LNCaP clone FGC (cell line): ENCODE data around the gene TRAM2.
"Not testable (repeated sequence)": the region's sequence is repeated elsewhere in the genome, so short reads cannot be mapped to it uniquely, and the experiment has no call there.

ENCODE experiments used
- DNase-seq: peaks from one replicate; pipeline ENCODE4 v3.0.0-alpha.2; 2011; ENCODE audit warnings: low read depth
- H3K4me3 ChIP-seq: 2 replicates; pipeline ENCODE4 v1.5.1; 2011; ENCODE audit warnings: mild to moderate bottlenecking, low read depth, low read length, control low read depth
- TF ChIP-seq, protein P1 (sequence below): IDR thresholded peaks from 2 replicates; pipeline ENCODE4 v1.5.1; 2012; ENCODE audit warnings: mild to moderate bottlenecking; ENCODE audit not compliant: control insufficient read depth, insufficient read depth; ENCODE audit errors: extremely low read depth

TRAM2 gene

GRCh38 chr6:52491203-52492069 lies 85.4 kb downstream of the TRAM2 start:
- H3K4me3 ChIP-seq: no peak overlapping the region
- DNase-seq: no peak
- TF ChIP-seq, protein P1, sequence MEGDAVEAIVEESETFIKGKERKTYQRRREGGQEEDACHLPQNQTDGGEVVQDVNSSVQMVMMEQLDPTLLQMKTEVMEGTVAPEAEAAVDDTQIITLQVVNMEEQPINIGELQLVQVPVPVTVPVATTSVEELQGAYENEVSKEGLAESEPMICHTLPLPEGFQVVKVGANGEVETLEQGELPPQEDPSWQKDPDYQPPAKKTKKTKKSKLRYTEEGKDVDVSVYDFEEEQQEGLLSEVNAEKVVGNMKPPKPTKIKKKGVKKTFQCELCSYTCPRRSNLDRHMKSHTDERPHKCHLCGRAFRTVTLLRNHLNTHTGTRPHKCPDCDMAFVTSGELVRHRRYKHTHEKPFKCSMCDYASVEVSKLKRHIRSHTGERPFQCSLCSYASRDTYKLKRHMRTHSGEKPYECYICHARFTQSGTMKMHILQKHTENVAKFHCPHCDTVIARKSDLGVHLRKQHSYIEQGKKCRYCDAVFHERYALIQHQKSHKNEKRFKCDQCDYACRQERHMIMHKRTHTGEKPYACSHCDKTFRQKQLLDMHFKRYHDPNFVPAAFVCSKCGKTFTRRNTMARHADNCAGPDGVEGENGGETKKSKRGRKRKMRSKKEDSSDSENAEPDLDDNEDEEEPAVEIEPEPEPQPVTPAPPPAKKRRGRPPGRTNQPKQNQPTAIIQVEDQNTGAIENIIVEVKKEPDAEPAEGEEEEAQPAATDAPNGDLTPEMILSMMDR: no peak

GRCh38 chr6:52489881-52490280 lies 87.0 kb downstream of the TRAM2 start:
- no peak overlapping the region for H3K4me3 ChIP-seq
- DNase-seq: no peak
- TF ChIP-seq, protein P1: no peak

DNA sequence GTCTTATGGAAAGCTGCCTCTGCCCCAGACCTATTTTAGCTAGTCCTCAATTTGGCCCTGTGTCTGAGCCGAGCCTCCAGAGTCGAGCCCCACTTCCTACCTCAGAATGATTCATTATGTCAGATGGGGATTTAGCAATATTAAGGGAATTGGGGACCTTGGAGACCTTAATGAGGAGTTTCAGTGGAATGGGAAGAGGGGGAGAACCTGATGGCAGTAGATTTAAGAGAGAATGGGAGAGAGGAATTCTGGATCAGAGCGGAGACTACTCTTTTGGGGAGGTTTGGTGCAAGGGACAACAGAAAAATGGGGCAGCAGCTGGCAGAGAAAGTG lies 93.2 kb downstream of the TRAM2 start:
- DNase-seq: no peak
- TF ChIP-seq, protein P1: no peak
- H3K4me3 ChIP-seq: no peak overlapping the region

DNA sequence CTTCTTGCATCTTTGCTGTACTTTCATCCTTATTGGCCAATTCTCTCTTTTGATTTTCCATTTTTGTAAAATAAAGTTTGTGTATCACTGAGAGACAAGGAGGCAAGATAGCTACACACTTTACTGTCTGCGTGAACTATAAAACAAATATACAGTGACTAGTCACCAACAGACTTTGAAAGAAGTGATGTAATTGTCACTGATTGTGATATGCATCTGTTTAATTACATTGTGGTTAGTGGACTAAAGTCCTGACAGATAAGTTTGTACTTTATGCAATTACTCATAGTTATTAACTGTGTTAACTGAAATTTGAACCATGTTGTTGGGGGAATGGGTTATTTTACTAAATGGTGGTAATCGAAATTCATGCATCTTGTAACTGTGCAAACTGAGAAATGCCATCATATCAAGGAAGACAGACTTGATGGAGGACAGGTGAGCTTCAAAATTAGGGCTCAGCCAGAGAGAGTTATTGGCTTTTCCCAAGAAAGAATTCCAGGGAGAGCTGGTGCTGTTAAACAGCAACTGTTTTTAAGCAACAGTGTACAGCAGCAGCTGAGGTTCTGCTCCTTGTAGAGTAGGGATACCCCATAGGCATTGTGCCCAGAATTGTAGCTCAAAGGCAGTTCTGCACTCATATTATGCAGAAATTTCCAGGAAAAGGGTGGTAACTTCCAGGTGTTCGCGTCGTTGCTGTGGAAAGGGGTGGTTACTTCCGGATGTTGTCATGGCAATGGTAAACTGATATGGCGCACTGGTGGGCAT lies 93.8 kb downstream of the TRAM2 start:
- no peak overlapping the region for H3K4me3 ChIP-seq
- TF ChIP-seq, protein P1: no peak
- DNase-seq: no peak

DNA sequence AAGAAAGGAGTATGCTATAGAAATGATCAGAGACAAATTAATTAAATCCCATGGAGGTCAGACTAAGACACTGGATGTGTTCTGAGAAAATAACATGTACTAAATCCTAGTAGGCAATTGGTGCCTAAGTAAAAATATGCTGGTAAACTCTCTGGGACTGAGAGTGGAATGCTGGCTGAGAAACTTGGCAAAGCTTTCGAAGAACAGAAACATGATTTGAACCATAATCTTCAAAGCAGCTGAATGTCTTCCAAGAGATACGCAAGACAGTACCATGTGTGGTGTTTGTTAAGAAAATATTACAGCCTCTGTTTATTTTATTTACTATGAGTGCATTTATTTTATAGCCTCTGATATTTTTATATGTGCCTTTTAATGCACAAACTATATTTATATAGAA lies 101.6 kb downstream of the TRAM2 start:
- no peak overlapping the region for H3K4me3 ChIP-seq
- peak; percentile 88 for DNase-seq
- TF ChIP-seq, protein P1: no peak

GRCh38 chr6:52474173-52474572 lies 102.7 kb downstream of the TRAM2 start:
- no peak for DNase-seq
- H3K4me3 ChIP-seq: no peak overlapping the region
- TF ChIP-seq, protein P1: no peak

GRCh38 chr6:52461194-52461593 lies 115.7 kb downstream of the TRAM2 start:
- not testable (repeated sequence) for H3K4me3 ChIP-seq, DNase-seq
